CD4-positive, alpha-beta T cell treated with Interleukin-2 at 100 ng/mL for 4 hours (primary cell): ENCODE measurements around the gene EME2.

Source experiments
- DNase-seq: peaks from one replicate; pipeline ENCODE4 v3.0.0-alpha.2; 2020; ENCODE audit warnings: low spot score

EME2 gene

GRCh38 chr16:1766701-1767100, 5.9 kb upstream of the EME2 start:
- no peak for DNase-seq

- no peak for DNase-seq
Measured at GRCh38 chr16:1767116-1767994, 5.3 kb upstream of the EME2 start.

- no peak for DNase-seq
Measured at GRCh38 chr16:1768061-1768766, 4.4 kb upstream of the EME2 start.

- no peak for DNase-seq
Measured at GRCh38 chr16:1768767-1769401, 3.7 kb upstream of the EME2 start.

- no peak for DNase-seq
Measured at GRCh38 chr16:1769402-1770300, 3.0 kb upstream of the EME2 start.

GRCh38 chr16:1770328-1771187, 2.1 kb upstream of the EME2 start:
- peak; percentile 58 for DNase-seq

- DNase-seq: peak; percentile 75
Measured at GRCh38 chr16:1771188-1771863, 1.3 kb upstream of the EME2 start, which contains the start of gene NME3. TSS of gene NME3 (minus strand) at chr16:1771543. CDS start at chr16:1771534, 9 bp downstream.

GRCh38 chr16:1771864-1772361, 697 bp upstream of the EME2 start:
- DNase-seq: no peak

GRCh38 chr16:1772908-1773702, 495 bp downstream of the EME2 start, which contains the start of gene MRPS34:
TSS of gene MRPS34 (minus strand) at chr16:1773134. CDS start at chr16:1773119, 15 bp downstream.
- peak; percentile 81 for DNase-seq

GRCh38 chr16:1773703-1774447, 1.3 kb downstream of the EME2 start:
- no peak for DNase-seq

- DNase-seq: no peak
Measured at GRCh38 chr16:1774448-1774780, 1.8 kb downstream of the EME2 start.

- DNase-seq: no peak
Measured at GRCh38 chr16:1775006-1775845, 2.6 kb downstream of the EME2 start.

- no peak for DNase-seq
Measured at GRCh38 chr16:1775846-1776671, 3.4 kb downstream of the EME2 start.

GRCh38 chr16:1776672-1776955, 4.0 kb downstream of the EME2 start:
- DNase-seq: no peak

GRCh38 chr16:1776991-1777374, 4.4 kb downstream of the EME2 start:
- no peak for DNase-seq

- no peak for DNase-seq
Measured at GRCh38 chr16:1777375-1778199, 5.0 kb downstream of the EME2 start.
